ENCODE measurements around the gene PIK3R2. TPM values are rescaled to one million over a fixed set of nuclear protein-coding genes. Genes with fewer than 3 reads are reported as not detected.

The PIK3R2 gene
- total RNA-seq, 1 donor from 2014 or later, result 36.4 TPM

DNA sequence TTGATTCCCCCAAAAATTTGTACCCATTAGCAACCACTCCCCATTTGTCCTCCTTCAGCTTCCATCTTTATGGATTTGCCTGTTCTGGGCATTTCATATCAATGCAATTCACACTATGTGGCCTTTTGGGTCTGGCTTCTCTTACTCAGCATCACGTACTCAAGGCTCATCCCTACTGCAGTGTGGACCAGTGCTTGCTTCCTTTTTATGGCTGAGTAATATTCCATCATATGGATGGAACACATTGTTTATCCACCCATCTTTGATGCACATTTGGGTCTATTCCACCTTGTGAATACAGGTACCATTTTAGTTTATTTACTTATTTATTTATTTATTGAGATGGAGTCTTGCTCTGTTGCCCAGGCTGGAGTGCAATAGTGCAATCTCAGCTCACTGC, 12.5 kb upstream of the PIK3R2 start:
- Mint-ChIP-seq H3K4me3 (ENCODE audit: unreplicated experiment) (peak overlapping the region; percentile 40), H3K9me3 (ENCODE audit: unreplicated experiment) (no peaks in the 10 kb centered on the region), H3K36me3 (ENCODE audit: unreplicated experiment) (no peaks in the 10 kb centered on the region), H3K4me1 (ENCODE audit: low read depth, unreplicated experiment) (no peaks in the 10 kb centered on the region), H3K27me3 (ENCODE audit: unreplicated experiment) (peaks cover 4% of the 10 kb centered on the region), H3K27ac (ENCODE audit: unreplicated experiment) (no peak overlapping the region)
- DNase-seq, result no peak
- TF ChIP-seq, protein P1, sequence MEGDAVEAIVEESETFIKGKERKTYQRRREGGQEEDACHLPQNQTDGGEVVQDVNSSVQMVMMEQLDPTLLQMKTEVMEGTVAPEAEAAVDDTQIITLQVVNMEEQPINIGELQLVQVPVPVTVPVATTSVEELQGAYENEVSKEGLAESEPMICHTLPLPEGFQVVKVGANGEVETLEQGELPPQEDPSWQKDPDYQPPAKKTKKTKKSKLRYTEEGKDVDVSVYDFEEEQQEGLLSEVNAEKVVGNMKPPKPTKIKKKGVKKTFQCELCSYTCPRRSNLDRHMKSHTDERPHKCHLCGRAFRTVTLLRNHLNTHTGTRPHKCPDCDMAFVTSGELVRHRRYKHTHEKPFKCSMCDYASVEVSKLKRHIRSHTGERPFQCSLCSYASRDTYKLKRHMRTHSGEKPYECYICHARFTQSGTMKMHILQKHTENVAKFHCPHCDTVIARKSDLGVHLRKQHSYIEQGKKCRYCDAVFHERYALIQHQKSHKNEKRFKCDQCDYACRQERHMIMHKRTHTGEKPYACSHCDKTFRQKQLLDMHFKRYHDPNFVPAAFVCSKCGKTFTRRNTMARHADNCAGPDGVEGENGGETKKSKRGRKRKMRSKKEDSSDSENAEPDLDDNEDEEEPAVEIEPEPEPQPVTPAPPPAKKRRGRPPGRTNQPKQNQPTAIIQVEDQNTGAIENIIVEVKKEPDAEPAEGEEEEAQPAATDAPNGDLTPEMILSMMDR (IDR thresholded peaks at IDR 0.05; ENCODE audit: partially characterized antibody, unreplicated experiment), result no peak

DNA sequence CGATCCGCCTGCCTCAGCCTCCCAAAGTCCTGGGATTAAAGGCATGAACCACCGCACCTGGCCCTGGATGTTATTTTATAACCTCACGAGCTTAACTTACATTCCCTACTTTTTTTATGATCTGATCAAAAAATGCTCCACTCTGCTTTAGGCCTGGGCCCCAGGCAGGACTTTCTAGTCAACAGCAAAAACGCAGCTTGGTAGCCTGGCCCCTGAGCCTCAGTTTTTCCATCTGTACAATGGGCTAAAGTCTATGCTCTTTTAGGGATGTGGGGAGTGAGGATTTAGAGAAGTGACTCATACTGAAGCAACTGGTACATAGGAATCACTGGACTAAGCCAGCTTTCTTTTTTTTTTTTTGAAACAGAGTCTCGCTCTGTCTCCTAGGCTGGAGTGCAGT, 11.9 kb upstream of the PIK3R2 start:
- H3K27me3 Mint-ChIP-seq (ENCODE audit: unreplicated experiment), result peaks cover 4% of the 10 kb centered on the region
- no peaks in the 10 kb centered on the region for H3K36me3 Mint-ChIP-seq (ENCODE audit: unreplicated experiment)
- no peak overlapping the region for H3K27ac Mint-ChIP-seq (ENCODE audit: unreplicated experiment)
- H3K4me1 Mint-ChIP-seq (ENCODE audit: low read depth, unreplicated experiment), result no peaks in the 10 kb centered on the region
- no peak for DNase-seq
- TF ChIP-seq, protein P1 (IDR thresholded peaks at IDR 0.05; ENCODE audit: partially characterized antibody, unreplicated experiment), result no peak
- no peak overlapping the region for H3K4me3 Mint-ChIP-seq (ENCODE audit: unreplicated experiment)
- H3K9me3 Mint-ChIP-seq (ENCODE audit: unreplicated experiment), result no peaks in the 10 kb centered on the region

DNA sequence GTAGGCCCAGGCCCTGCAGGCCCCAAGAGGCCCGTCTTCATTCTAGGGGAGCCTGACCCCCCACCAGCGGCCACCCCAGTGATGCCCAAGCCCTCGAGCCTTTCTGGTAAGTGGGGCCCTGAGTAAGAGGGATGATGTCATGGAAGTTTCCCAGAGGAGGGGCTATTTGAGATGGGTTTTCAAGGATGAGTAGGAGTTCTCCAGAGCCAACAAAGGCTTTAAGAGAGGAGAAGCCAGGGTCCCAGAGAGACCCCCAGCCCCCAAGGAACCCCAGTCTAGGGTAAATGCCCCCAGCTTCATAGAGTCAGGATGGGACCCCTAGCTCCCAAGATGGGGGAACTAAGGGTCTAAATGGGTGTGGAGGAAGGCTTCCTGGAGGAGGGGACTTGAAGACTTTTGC, 9.1 kb upstream of the PIK3R2 start:
- no peak for DNase-seq
- Mint-ChIP-seq H3K4me1 (ENCODE audit: low read depth, unreplicated experiment) (no peaks in the 10 kb centered on the region), H3K9me3 (ENCODE audit: unreplicated experiment) (no peaks in the 10 kb centered on the region), H3K4me3 (ENCODE audit: unreplicated experiment) (no peak overlapping the region), H3K27me3 (ENCODE audit: unreplicated experiment) (peaks cover 4% of the 10 kb centered on the region), H3K36me3 (ENCODE audit: unreplicated experiment) (no peaks in the 10 kb centered on the region), H3K27ac (ENCODE audit: unreplicated experiment) (no peak overlapping the region)
- TF ChIP-seq, protein P1 (IDR thresholded peaks at IDR 0.05; ENCODE audit: partially characterized antibody, unreplicated experiment), result no peak

DNA sequence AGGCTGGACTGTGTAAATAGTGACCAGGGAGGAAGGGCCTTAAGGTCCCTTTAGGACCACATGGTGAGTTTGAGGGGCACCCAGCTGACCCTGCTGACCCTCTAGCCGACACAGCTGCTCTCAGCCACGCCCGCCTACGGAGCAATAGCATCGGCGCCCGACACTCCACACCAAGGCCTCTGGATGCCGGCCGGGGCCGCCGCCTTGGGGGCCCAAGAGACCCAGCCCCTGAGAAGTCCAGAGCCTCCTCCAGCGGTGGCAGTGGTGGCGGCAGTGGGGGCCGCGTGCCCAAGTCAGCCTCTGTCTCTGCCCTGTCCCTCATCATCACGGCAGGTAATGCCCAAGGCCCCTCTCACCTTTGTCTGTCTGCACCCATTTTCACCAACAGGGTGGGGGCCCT, 8.6 kb upstream of the PIK3R2 start:
- no peak for DNase-seq
- H3K27ac Mint-ChIP-seq (ENCODE audit: unreplicated experiment), result no peak overlapping the region
- H3K9me3 Mint-ChIP-seq (ENCODE audit: unreplicated experiment), result no peaks in the 10 kb centered on the region
- H3K4me1 Mint-ChIP-seq (ENCODE audit: low read depth, unreplicated experiment), result no peaks in the 10 kb centered on the region
- TF ChIP-seq, protein P1 (IDR thresholded peaks at IDR 0.05; ENCODE audit: partially characterized antibody, unreplicated experiment), result no peak
- H3K27me3 Mint-ChIP-seq (ENCODE audit: unreplicated experiment), result peaks cover 1% of the 10 kb centered on the region
- no peak overlapping the region for H3K4me3 Mint-ChIP-seq (ENCODE audit: unreplicated experiment)
- no peaks in the 10 kb centered on the region for H3K36me3 Mint-ChIP-seq (ENCODE audit: unreplicated experiment)

- Mint-ChIP-seq H3K4me1 (ENCODE audit: low read depth, unreplicated experiment) (no peaks in the 10 kb centered on the region), H3K9me3 (ENCODE audit: unreplicated experiment) (no peaks in the 10 kb centered on the region), H3K4me3 (ENCODE audit: unreplicated experiment) (no peak overlapping the region), H3K27ac (ENCODE audit: unreplicated experiment) (no peak overlapping the region), H3K27me3 (ENCODE audit: unreplicated experiment) (peaks cover 3% of the 10 kb centered on the region), H3K36me3 (ENCODE audit: unreplicated experiment) (no peaks in the 10 kb centered on the region)
- no peak for DNase-seq
- TF ChIP-seq, protein P1 (IDR thresholded peaks at IDR 0.05; ENCODE audit: partially characterized antibody, unreplicated experiment), result no peak
Observed at GRCh38 chr19:18144906-18145305, 8.1 kb upstream of the PIK3R2 start.

All from glutamatergic neuron (in vitro differentiated cells).